Spleen (tissue), 11 donors: Measurements from ENCODE around the gene CD24. TPM values are rescaled to one million over a fixed set of nuclear protein-coding genes. Genes with fewer than 3 reads are reported as not detected.

Experiments used
- DNase-seq: peaks from one replicate; pipeline ENCODE4 v3.0.0-alpha.2; 2020
- H3K27ac ChIP-seq, 8 donors: fragments of 200-600 bp; sonication (generic) in 7 of 8; 1 replicate in 4 of 8; 2 replicates in 4 of 8; pipeline versions ENCODE4 v1.5.0 to v1.8.0; 2016 to 2021; ENCODE audit warnings: inconsistent platforms in 4 of 8, mild to moderate bottlenecking in 4 of 8, moderate library complexity in 1 of 8
- H3K27me3 ChIP-seq, 7 donors: fragments of 200-600 bp; sonication (generic) in 6 of 7; replicated peaks in 1 of 7; 1 replicate in 4 of 7; 2 replicates in 3 of 7; pipeline versions ENCODE4 v1.5.0 to v1.8.0; 2016 to 2021; ENCODE audit warnings: inconsistent platforms in 3 of 7, mild to moderate bottlenecking in 1 of 7
- H3K36me3 ChIP-seq, 6 donors: fragments of 200-600 bp; sonication (generic) in 5 of 6; 1 replicate in 4 of 6; 2 replicates in 2 of 6; pipeline versions ENCODE4 v1.5.0 to v1.8.0; 2016 to 2021; ENCODE audit warnings: inconsistent platforms in 2 of 6
- H3K4me1 ChIP-seq, 6 donors: fragments of 200-600 bp; sonication (generic) in 5 of 6; 1 replicate in 3 of 6; 2 replicates in 3 of 6; pipeline versions ENCODE4 v1.5.0 to v1.8.0; 2016 to 2021; ENCODE audit warnings: inconsistent platforms in 3 of 6
- H3K4me3 ChIP-seq, 8 donors: fragments of 200-600 bp; sonication (generic) in 7 of 8; 1 replicate in 4 of 8; 2 replicates in 4 of 8; pipeline versions ENCODE4 v1.5.0 to v1.8.0; 2016 to 2021; ENCODE audit warnings: inconsistent platforms in 4 of 8, mild to moderate bottlenecking in 4 of 8, moderate library complexity in 2 of 8
- H3K9me3 ChIP-seq, 8 donors: fragments of 200-600 bp; sonication (generic) in 7 of 8; 1 replicate in 4 of 8; 2 replicates in 4 of 8; pipeline versions ENCODE4 v1.5.0 to v1.8.0; 2016 to 2021; ENCODE audit warnings: inconsistent platforms in 4 of 8
- CTCF ChIP-seq, 11 experiments: fragments of 200-600 bp in 7 of 11; fragments of 450-650 bp in 4 of 11; sonication (generic) in 4 of 11; IDR thresholded peaks in 8 of 11; conservative IDR thresholded peaks in 3 of 11; 1 replicate in 7 of 11; 2 replicates in 4 of 11; pipeline versions ENCODE4 v1.4.0 to v1.8.0; 2016 to 2021; ENCODE audit warnings: antibody characterized with exemption in 11 of 11, inconsistent platforms in 4 of 11, mild to moderate bottlenecking in 1 of 11
- POLR2A ChIP-seq, 3 donors: fragments of 450-650 bp; IDR thresholded peaks; one replicate each; pipeline ENCODE4 v1.5.1; 2017; ENCODE audit warnings: antibody characterized with exemption in 3 of 3, mild to moderate bottlenecking in 1 of 3
- POLR2AphosphoS5 ChIP-seq, 3 donors: sonication (generic); formaldehyde crosslinking; IDR thresholded peaks; one replicate each; pipeline ENCODE4 v1.5.1; 2017; ENCODE audit warnings: antibody characterized with exemption in 3 of 3
- WGBS, 5 donors: extraction: QIAGEN DNeasy Blood & Tissue Kit in 3 of 5; methylation state at CpG; one replicate each; pipeline versions ENCODE4 v1.1.5 to v1.1.7; 2013 to 2018; 5-methylcytosine and 5-hydroxymethylcytosine counted together
- intact Hi-C: fragments of 100-400 bp; cut with DNase I; formaldehyde crosslinking; loops from one replicate; pipeline ENCODE4 v1.15.0; 2023; ENCODE audit warnings: low total_unique reads
- polyA plus RNA-seq, 3 donors: library from polyadenylated mRNA; stranded (reverse); fragments of 200-250 nt; gene quantifications; one replicate each; pipeline ENCODE4 v1.2.1, GENCODE V29; 2013
- total RNA-seq, 7 donors: library from RNA; depleted of rRNA in 3 of 7; stranded (reverse); fragments of >200 nt in 3 of 7; fragmentation: NEBNext Ultra II Directional in 4 of 7; extraction: Animal tissue kit (Norgen Biotek cat#: 25700) in 4 of 7; gene quantifications; one replicate each; pipeline versions ENCODE4 v1.1.0 to v1.2.1, GENCODE V29; 2016 to 2021
- donor health status: healthy with polysubstance abuse.
- donor health status: DM: no; HTN: no; CAD: no; lungs with moderate emphysema.
- donor health status: DM: no; HTN: no; CAD: no.
- donor health status: Bipolar disorder and iron deficiency.
- donor health status: healthy.
- donor health status: DM: no; HTN: no; CAD: no.
- donor health status: DM: yes; HTN: yes; CAD: no.

The CD24 gene
- total and polyA plus RNA-seq, 10 donors, result 28.3 to 119 (median 64.9) TPM

- H3K27ac ChIP-seq, result no peak overlapping the region
- H3K36me3 ChIP-seq, result peaks cover 0 to 9% (median 0%) of the 10 kb centered on the region in 6 donors
- H3K27me3 ChIP-seq, result peaks cover 0 to 19% (median 2%) of the 10 kb centered on the region in 7 donors
- no peak overlapping the region for H3K4me3 ChIP-seq
- TF ChIP-seq POLR2AphosphoS5 (IDR thresholded peaks at IDR 0.05) (no peak), CTCF (IDR thresholded peaks at IDR 0.05 in 8 of 11, conservative IDR thresholded peaks at IDR 0.05 in 3 of 11) (no peak), POLR2A (IDR thresholded peaks at IDR 0.05) (no peak)
- intact Hi-C loops, result no loop called here
- no peaks in the 10 kb centered on the region for H3K9me3 ChIP-seq
- 72 to 84% (median 75%) methylated on average over 9 of the region's 9 CpGs for WGBS, 5 donors
- peaks cover 0 to 14% (median 5%) of the 10 kb centered on the region in 6 donors for H3K4me1 ChIP-seq
- no peak for DNase-seq
Observed at GRCh38 chr6:106967936-106968555, 6.5 kb downstream of the CD24 start.

- intact Hi-C loops, result no loop called here
- no peaks in the 10 kb centered on the region for H3K9me3 ChIP-seq
- no peak overlapping the region for H3K4me3 ChIP-seq
- TF ChIP-seq POLR2AphosphoS5 (IDR thresholded peaks at IDR 0.05) (no peak), CTCF (IDR thresholded peaks at IDR 0.05 in 8 of 11, conservative IDR thresholded peaks at IDR 0.05 in 3 of 11) (no peak), POLR2A (IDR thresholded peaks at IDR 0.05) (no peak)
- 82 to 92% (median 90%) methylated on average over 9 of the region's 9 CpGs for WGBS, 5 donors
- no peak for DNase-seq
- no peak overlapping the region for H3K27ac ChIP-seq
- H3K4me1 ChIP-seq, result peaks cover 0 to 3% (median 0%) of the 10 kb centered on the region in 6 donors
- H3K27me3 ChIP-seq, result peaks cover 0 to 8% (median 0%) of the 10 kb centered on the region in 7 donors
- H3K36me3 ChIP-seq, result peaks cover 0 to 9% (median 0%) of the 10 kb centered on the region in 6 donors
Observed at GRCh38 chr6:106966671-106967640, 7.6 kb downstream of the CD24 start.

DNA sequence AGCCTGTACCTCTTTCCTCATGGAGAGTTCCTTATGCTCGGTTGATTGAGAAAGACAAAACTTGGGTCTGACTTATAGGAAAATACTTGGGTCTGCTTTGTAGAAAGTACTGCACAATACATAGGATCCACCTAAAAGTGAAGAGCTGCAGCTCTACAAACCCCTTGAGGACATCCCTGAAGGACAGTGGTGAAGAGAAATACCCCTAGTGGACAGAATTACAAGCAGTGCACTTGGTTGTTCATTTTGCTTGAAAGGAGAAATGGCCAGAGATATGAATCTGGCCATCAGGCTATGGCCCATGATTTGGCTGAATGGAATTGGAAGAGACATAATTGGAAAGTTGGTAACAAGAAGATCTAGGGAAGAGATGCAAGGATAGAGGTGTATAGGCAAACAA, 8.3 kb downstream of the CD24 start:
- DNase-seq, result no peak
- WGBS, 5 donors, result 56 to 84% (median 67%) methylated on average over 1 of the region's 1 CpG
- Histone ChIP-seq H3K36me3 (peaks cover 0 to 9% (median 0%) of the 10 kb centered on the region in 6 donors), H3K27me3 (peaks cover 0 to 3% (median 0%) of the 10 kb centered on the region in 7 donors), H3K4me1 (no peaks in the 10 kb centered on the region), H3K4me3 (no peak overlapping the region), H3K27ac (no peak overlapping the region), H3K9me3 (no peaks in the 10 kb centered on the region)
- TF ChIP-seq POLR2A (IDR thresholded peaks at IDR 0.05) (no peak), CTCF (IDR thresholded peaks at IDR 0.05 in 8 of 11, conservative IDR thresholded peaks at IDR 0.05 in 3 of 11) (no peak), POLR2AphosphoS5 (IDR thresholded peaks at IDR 0.05) (no peak)
- intact Hi-C loops, result no loop called here

DNA sequence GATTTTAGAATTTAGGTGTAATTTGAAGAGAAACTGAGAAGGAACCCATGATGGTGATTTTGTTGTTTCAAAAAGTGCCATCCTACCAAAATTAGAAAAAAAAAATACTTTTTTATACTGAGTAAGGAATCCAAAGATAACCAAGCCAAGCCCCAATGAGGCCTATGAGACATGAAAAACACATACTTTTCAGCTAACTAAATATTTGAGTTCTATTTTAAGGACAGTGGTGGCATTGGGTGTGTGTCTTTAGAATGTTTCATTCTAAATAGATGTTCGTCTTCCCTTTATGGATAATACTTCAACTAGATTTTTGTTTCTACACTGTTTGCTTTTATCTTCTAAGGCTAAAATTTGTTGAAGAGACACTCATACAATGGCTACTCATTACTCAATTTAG, 9.6 kb downstream of the CD24 start:
- WGBS, 5 donors, result 87 to 100% (median 97%) methylated on average over 1 of the region's 1 CpG
- Histone ChIP-seq H3K27ac (no peak overlapping the region), H3K4me3 (no peak overlapping the region), H3K4me1 (no peaks in the 10 kb centered on the region), H3K27me3 (peaks cover 0 to 3% (median 0%) of the 10 kb centered on the region in 7 donors), H3K36me3 (peaks cover 0 to 3% (median 0%) of the 10 kb centered on the region in 6 donors), H3K9me3 (no peaks in the 10 kb centered on the region)
- TF ChIP-seq POLR2A (IDR thresholded peaks at IDR 0.05) (no peak), CTCF (IDR thresholded peaks at IDR 0.05 in 8 of 11, conservative IDR thresholded peaks at IDR 0.05 in 3 of 11) (no peak), POLR2AphosphoS5 (IDR thresholded peaks at IDR 0.05) (no peak)
- no peak for DNase-seq
- intact Hi-C loops, result no loop called here
